DND-41 (cell line): ENCODE results near the gene GFPT1.

Experiments used
- EZH2 ChIP-seq: IDR thresholded peaks from 3 replicates; pipeline ENCODE4 v1.6.1; 2012; ENCODE audit warnings: borderline replicate concordance, low read depth, mild to moderate bottlenecking, moderate library complexity, low read length, inconsistent platforms; ENCODE audit not compliant: severe bottlenecking
- TF ChIP-seq, protein P1 (sequence below): IDR thresholded peaks from 2 replicates; pipeline ENCODE4 v1.5.1; 2012; ENCODE audit warnings: borderline replicate concordance, low read length, moderate library complexity, mild to moderate bottlenecking; ENCODE audit not compliant: poor library complexity, severe bottlenecking; ENCODE audit errors: extremely low read depth

DNA sequence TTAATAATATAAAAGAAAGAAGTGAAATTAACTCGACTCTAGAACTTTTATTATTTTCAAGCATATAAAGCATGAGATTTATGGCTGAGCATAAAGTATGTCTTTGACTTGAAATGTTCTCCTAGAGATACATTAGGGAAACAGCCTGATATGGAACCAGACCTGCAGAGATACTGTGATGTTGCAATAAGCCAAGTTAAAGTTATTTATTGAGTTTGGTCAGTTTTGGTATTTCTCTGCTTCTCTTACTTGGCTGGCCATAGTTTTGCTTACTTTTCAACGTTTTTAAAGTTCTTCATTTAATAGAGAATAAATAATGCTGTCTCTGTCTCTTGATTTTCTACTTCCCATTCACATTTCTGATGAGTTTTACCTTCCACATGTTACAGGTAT lies 76.0 kb downstream of the GFPT1 start:
- TF ChIP-seq, protein P1, sequence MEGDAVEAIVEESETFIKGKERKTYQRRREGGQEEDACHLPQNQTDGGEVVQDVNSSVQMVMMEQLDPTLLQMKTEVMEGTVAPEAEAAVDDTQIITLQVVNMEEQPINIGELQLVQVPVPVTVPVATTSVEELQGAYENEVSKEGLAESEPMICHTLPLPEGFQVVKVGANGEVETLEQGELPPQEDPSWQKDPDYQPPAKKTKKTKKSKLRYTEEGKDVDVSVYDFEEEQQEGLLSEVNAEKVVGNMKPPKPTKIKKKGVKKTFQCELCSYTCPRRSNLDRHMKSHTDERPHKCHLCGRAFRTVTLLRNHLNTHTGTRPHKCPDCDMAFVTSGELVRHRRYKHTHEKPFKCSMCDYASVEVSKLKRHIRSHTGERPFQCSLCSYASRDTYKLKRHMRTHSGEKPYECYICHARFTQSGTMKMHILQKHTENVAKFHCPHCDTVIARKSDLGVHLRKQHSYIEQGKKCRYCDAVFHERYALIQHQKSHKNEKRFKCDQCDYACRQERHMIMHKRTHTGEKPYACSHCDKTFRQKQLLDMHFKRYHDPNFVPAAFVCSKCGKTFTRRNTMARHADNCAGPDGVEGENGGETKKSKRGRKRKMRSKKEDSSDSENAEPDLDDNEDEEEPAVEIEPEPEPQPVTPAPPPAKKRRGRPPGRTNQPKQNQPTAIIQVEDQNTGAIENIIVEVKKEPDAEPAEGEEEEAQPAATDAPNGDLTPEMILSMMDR: no peak
- TF ChIP-seq EZH2: no peak
